Measurements from ENCODE around the gene TAOK3. TPM values are rescaled to one million over a fixed set of nuclear protein-coding genes. Genes with fewer than 3 reads are reported as not detected.

TAOK3 gene
- total RNA-seq, 2 experiments from 2014 or later: 60.5 to 64.9 TPM

GRCh38 chr12:118189741-118190191, 182.9 kb downstream of the TAOK3 start:
- Mint-ChIP-seq H3K4me1 (peaks cover 2% of the 10 kb centered on the region), H3K9me3 (ENCODE audit: low read depth) (no peaks in the 10 kb centered on the region), H3K27ac (no peak overlapping the region), H3K36me3 (peaks cover 18% of the 10 kb centered on the region), H3K4me3 (no peak overlapping the region), H3K27me3 (no peaks in the 10 kb centered on the region)
- DNase-seq (no peak), ATAC-seq (no peak)
- CTCF ChIA-PET: no interaction called here

- Mint-ChIP-seq H3K4me3 (no peak overlapping the region), H3K4me1 (peaks cover 2% of the 10 kb centered on the region), H3K27ac (no peak overlapping the region), H3K9me3 (ENCODE audit: low read depth) (no peaks in the 10 kb centered on the region), H3K36me3 (peaks cover 16% of the 10 kb centered on the region), H3K27me3 (no peaks in the 10 kb centered on the region)
- DNase-seq: no peak
- no peak for ATAC-seq
- CTCF ChIA-PET: interaction anchor here (0.6 kb wide), 1 partner anchor 187 kb away, joined by 3 read pairs; no protein-coding TSS in a partner anchor
These were observed 183.9 kb downstream of the TAOK3 start for GRCh38 chr12:118188690-118189371.

GRCh38 chr12:118187751-118188435, 184.8 kb downstream of the TAOK3 start:
- Mint-ChIP-seq H3K36me3 (peaks cover 16% of the 10 kb centered on the region), H3K4me3 (no peak overlapping the region), H3K4me1 (peaks cover 2% of the 10 kb centered on the region), H3K9me3 (ENCODE audit: low read depth) (no peaks in the 10 kb centered on the region), H3K27ac (no peak overlapping the region), H3K27me3 (no peaks in the 10 kb centered on the region)
- CTCF ChIA-PET: interaction anchor here (1.5 kb wide), 1 partner anchor 189 kb away, joined by 11 read pairs; the partner anchor contains the start of gene SUDS3
- DNase-seq: no peak
- ATAC-seq: no peak

GRCh38 chr12:118185602-118186397, 186.9 kb downstream of the TAOK3 start:
- CTCF ChIA-PET: interaction anchor here (1.0 to 5.9 kb wide), 2 partner anchors 18 to 191 kb away, joined by 4 to 89 read pairs; partner anchors contain the start of gene SUDS3
- peaks cover 9% of the 10 kb centered on the region for H3K4me1 Mint-ChIP-seq
- peaks cover 22% of the 10 kb centered on the region for H3K36me3 Mint-ChIP-seq
- H3K27ac Mint-ChIP-seq: no peak overlapping the region
- H3K4me3 Mint-ChIP-seq: no peak overlapping the region
- DNase-seq: no peak
- no peaks in the 10 kb centered on the region for H3K9me3 Mint-ChIP-seq (ENCODE audit: low read depth)
- ATAC-seq: no peak
- no peaks in the 10 kb centered on the region for H3K27me3 Mint-ChIP-seq

- Mint-ChIP-seq H3K27ac (no peak overlapping the region), H3K27me3 (no peaks in the 10 kb centered on the region), H3K36me3 (peaks cover 25% of the 10 kb centered on the region)
These were observed 189.0 kb downstream of the TAOK3 start for GRCh38 chr12:118183711-118184110.

GRCh38 chr12:118183155-118183554, 189.6 kb downstream of the TAOK3 start:
- CTCF ChIA-PET: interaction anchor here (0.6 to 5.9 kb wide), 5 partner anchors 22 to 194 kb away, joined by 3 to 89 read pairs (median 5); partner anchors contain the start of gene SUDS3
- DNase-seq (no peak), ATAC-seq (no peak)
- Mint-ChIP-seq H3K9me3 (ENCODE audit: low read depth) (no peaks in the 10 kb centered on the region), H3K27ac (no peak overlapping the region), H3K4me3 (no peak overlapping the region), H3K4me1 (peaks cover 9% of the 10 kb centered on the region), H3K27me3 (no peaks in the 10 kb centered on the region), H3K36me3 (peaks cover 25% of the 10 kb centered on the region)

More at GRCh38 chr12:118183711-118184110, 189.0 kb downstream of the TAOK3 start:
- H3K4me3 Mint-ChIP-seq: no peak overlapping the region
- no peaks in the 10 kb centered on the region for H3K9me3 Mint-ChIP-seq (ENCODE audit: low read depth)
- peaks cover 9% of the 10 kb centered on the region for H3K4me1 Mint-ChIP-seq
- ATAC-seq (no peak), DNase-seq (no peak)
- CTCF ChIA-PET: interaction anchor here (1.3 to 5.9 kb wide), 4 partner anchors 41 to 193 kb away, joined by 3 to 89 read pairs (median 6); partner anchors contain the start of genes SUDS3 and TAOK3

- H3K36me3 Mint-ChIP-seq: peaks cover 48% of the 10 kb centered on the region
- H3K27ac Mint-ChIP-seq: no peak overlapping the region
- H3K4me3 Mint-ChIP-seq: no peak overlapping the region
- no peaks in the 10 kb centered on the region for H3K9me3 Mint-ChIP-seq (ENCODE audit: low read depth)
- ATAC-seq: no peak
- CTCF ChIA-PET: interaction anchor here (0.5 to 2.7 kb wide), 5 partner anchors 8 to 1652 kb away, joined by 3 to 8 read pairs (median 4); partner anchors contain the start of gene SUDS3
- DNase-seq: no peak
- no peaks in the 10 kb centered on the region for H3K27me3 Mint-ChIP-seq
- H3K4me1 Mint-ChIP-seq: no peaks in the 10 kb centered on the region
These were observed 196.8 kb downstream of the TAOK3 start for GRCh38 chr12:118175823-118176447.

- Mint-ChIP-seq H3K9me3 (ENCODE audit: low read depth) (no peaks in the 10 kb centered on the region), H3K4me1 (peaks cover 14% of the 10 kb centered on the region), H3K27me3 (no peaks in the 10 kb centered on the region), H3K4me3 (no peak overlapping the region), H3K36me3 (peaks cover 53% of the 10 kb centered on the region), H3K27ac (peak overlapping the region; percentile 68)
- DNase-seq (no peak), ATAC-seq (peak; percentile 94)
- CTCF ChIA-PET: interaction anchor here (0.6 to 5.6 kb wide), 6 partner anchors 8 to 210 kb away, joined by 3 to 31 read pairs (median 4); partner anchors contain the start of gene SUDS3
These were observed 205.8 kb downstream of the TAOK3 start for GRCh38 chr12:118166946-118167345.

GRCh38 chr12:118164798-118165486, 207.8 kb downstream of the TAOK3 start:
- Mint-ChIP-seq H3K9me3 (ENCODE audit: low read depth) (no peaks in the 10 kb centered on the region), H3K36me3 (peaks cover 52% of the 10 kb centered on the region), H3K27me3 (no peaks in the 10 kb centered on the region), H3K4me3 (no peak overlapping the region), H3K27ac (no peak overlapping the region), H3K4me1 (peaks cover 14% of the 10 kb centered on the region)
- CTCF ChIA-PET: interaction anchor here (0.6 to 5.6 kb wide), 6 partner anchors 9 to 308 kb away, joined by 3 to 31 read pairs (median 6); partner anchors contain the start of gene SUDS3
- DNase-seq (no peak), ATAC-seq (no peak)

- no peak for DNase-seq
- no peaks in the 10 kb centered on the region for H3K27me3 Mint-ChIP-seq
- peaks cover 27% of the 10 kb centered on the region for H3K36me3 Mint-ChIP-seq
- CTCF ChIA-PET: interaction anchor here (1.1 kb wide), 1 partner anchor 22 kb away, joined by 3 read pairs; no protein-coding TSS in a partner anchor
- H3K4me3 Mint-ChIP-seq: no peak overlapping the region
- ATAC-seq: no peak
- H3K4me1 Mint-ChIP-seq: no peaks in the 10 kb centered on the region
- no peak overlapping the region for H3K27ac Mint-ChIP-seq
- H3K9me3 Mint-ChIP-seq (ENCODE audit: low read depth): no peaks in the 10 kb centered on the region
These were observed 212.2 kb downstream of the TAOK3 start for GRCh38 chr12:118160536-118160935.

- Mint-ChIP-seq H3K27me3 (no peaks in the 10 kb centered on the region), H3K4me1 (peaks cover 2% of the 10 kb centered on the region), H3K4me3 (no peak overlapping the region), H3K27ac (no peak overlapping the region), H3K9me3 (ENCODE audit: low read depth) (no peaks in the 10 kb centered on the region), H3K36me3 (peaks cover 16% of the 10 kb centered on the region)
- ATAC-seq (no peak), DNase-seq (no peak)
- CTCF ChIA-PET: interaction anchor here (0.9 kb wide), 1 partner anchor 12 kb away, joined by 3 read pairs; no protein-coding TSS in a partner anchor
These were observed 221.0 kb downstream of the TAOK3 start for GRCh38 chr12:118151755-118152154.

GRCh38 chr12:118150625-118151024, 222.1 kb downstream of the TAOK3 start:
- Mint-ChIP-seq H3K4me3 (no peak overlapping the region), H3K36me3 (peaks cover 19% of the 10 kb centered on the region), H3K9me3 (ENCODE audit: low read depth) (no peaks in the 10 kb centered on the region), H3K4me1 (peaks cover 2% of the 10 kb centered on the region), H3K27ac (no peak overlapping the region), H3K27me3 (no peaks in the 10 kb centered on the region)
- no peak for ATAC-seq
- no peak for DNase-seq
- CTCF ChIA-PET: interaction anchor here (1.1 to 1.5 kb wide), 2 partner anchors 15 to 228 kb away, joined by 3 to 6 read pairs; partner anchors contain the start of gene PEBP1
